OCI-LY7 (cell line): ENCODE results near the gene PIGZ.

Experiments
- EZH2phosphoT487 ChIP-seq: fragments of 200-600 bp; sonication (generic); IDR thresholded peaks from 2 replicates; pipeline ENCODE4 v1.6.1; 2018; ENCODE audit warnings: low read depth, borderline replicate concordance, mild to moderate bottlenecking, mixed run types, antibody characterized with exemption, low read length, moderate library complexity, mixed read lengths
- TF ChIP-seq, protein P1 (sequence below): fragments of 200-600 bp; sonication (generic); conservative IDR thresholded peaks from 2 replicates; pipeline ENCODE4 v1.5.1; 2014; ENCODE audit warnings: mild to moderate bottlenecking, antibody characterized with exemption, low read length, moderate library complexity, mixed read lengths

- TF ChIP-seq, protein P1, sequence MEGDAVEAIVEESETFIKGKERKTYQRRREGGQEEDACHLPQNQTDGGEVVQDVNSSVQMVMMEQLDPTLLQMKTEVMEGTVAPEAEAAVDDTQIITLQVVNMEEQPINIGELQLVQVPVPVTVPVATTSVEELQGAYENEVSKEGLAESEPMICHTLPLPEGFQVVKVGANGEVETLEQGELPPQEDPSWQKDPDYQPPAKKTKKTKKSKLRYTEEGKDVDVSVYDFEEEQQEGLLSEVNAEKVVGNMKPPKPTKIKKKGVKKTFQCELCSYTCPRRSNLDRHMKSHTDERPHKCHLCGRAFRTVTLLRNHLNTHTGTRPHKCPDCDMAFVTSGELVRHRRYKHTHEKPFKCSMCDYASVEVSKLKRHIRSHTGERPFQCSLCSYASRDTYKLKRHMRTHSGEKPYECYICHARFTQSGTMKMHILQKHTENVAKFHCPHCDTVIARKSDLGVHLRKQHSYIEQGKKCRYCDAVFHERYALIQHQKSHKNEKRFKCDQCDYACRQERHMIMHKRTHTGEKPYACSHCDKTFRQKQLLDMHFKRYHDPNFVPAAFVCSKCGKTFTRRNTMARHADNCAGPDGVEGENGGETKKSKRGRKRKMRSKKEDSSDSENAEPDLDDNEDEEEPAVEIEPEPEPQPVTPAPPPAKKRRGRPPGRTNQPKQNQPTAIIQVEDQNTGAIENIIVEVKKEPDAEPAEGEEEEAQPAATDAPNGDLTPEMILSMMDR: no peak
- TF ChIP-seq EZH2phosphoT487: no peak
Observed at GRCh38 chr3:196962108-196962929, 6.3 kb downstream of the PIGZ start.
